ENCODE results near the gene RDH16.
"Not testable (repeated sequence)": the region's sequence is repeated elsewhere in the genome, so short reads cannot be mapped to it uniquely, and the experiment has no call there.

The RDH16 gene

DNA sequence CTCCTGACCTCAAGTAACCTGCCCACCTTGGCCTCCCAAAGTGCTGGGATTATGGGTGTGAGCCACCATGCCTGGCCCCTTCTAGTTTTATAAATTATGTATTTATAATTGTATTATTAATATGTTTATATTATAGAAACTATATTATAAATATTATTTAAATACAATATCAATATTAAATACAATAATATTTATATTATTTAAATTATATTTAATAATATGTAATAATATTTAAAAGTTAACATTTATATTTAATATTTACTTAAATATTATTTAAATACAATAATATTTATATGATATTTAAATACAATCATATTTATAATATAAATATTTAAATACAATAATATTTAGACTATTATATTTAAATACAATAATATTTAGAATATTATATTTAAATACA is 43.2 kb downstream of the RDH16 start:
- H3K36me3 ChIP-seq (ENCODE audit: control insufficient read depth, low read length) = no peaks in the 10 kb centered on the region
- no peaks in the 10 kb centered on the region for H4K20me1 ChIP-seq (ENCODE audit: control insufficient read depth, insufficient read depth, low read depth, low read length)
- H3K4me1 ChIP-seq (ENCODE audit: control insufficient read depth, low read length) = no peaks in the 10 kb centered on the region
- H3K4me3 ChIP-seq (ENCODE audit: low read length) = no peak overlapping the region
- peaks cover 7% of the 10 kb centered on the region for H3K9me3 ChIP-seq (ENCODE audit: control insufficient read depth, insufficient read depth, low read length)
- no peaks in the 10 kb centered on the region for H3K79me2 ChIP-seq (ENCODE audit: control insufficient read depth, low read length)
- no peak overlapping the region for H3K27ac ChIP-seq (ENCODE audit: low read depth, low read length)
- no peaks in the 10 kb centered on the region for H3K9me2 ChIP-seq (replicated peaks; ENCODE audit: control insufficient read depth, low read length)
- H3F3A ChIP-seq (ENCODE audit: control insufficient read depth, insufficient read depth) = no peaks in the 10 kb centered on the region
- H3K27me3 ChIP-seq (ENCODE audit: control insufficient read depth, low read length) = no peaks in the 10 kb centered on the region
- TF ChIP-seq EZH2phosphoT487 (IDR thresholded peaks at IDR 0.05; ENCODE audit: borderline replicate concordance, low read length) = no peak
- TF ChIP-seq, protein P1, sequence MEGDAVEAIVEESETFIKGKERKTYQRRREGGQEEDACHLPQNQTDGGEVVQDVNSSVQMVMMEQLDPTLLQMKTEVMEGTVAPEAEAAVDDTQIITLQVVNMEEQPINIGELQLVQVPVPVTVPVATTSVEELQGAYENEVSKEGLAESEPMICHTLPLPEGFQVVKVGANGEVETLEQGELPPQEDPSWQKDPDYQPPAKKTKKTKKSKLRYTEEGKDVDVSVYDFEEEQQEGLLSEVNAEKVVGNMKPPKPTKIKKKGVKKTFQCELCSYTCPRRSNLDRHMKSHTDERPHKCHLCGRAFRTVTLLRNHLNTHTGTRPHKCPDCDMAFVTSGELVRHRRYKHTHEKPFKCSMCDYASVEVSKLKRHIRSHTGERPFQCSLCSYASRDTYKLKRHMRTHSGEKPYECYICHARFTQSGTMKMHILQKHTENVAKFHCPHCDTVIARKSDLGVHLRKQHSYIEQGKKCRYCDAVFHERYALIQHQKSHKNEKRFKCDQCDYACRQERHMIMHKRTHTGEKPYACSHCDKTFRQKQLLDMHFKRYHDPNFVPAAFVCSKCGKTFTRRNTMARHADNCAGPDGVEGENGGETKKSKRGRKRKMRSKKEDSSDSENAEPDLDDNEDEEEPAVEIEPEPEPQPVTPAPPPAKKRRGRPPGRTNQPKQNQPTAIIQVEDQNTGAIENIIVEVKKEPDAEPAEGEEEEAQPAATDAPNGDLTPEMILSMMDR (IDR thresholded peaks at IDR 0.05; ENCODE audit: low read depth, low read length, poor library complexity, severe bottlenecking) = no peak
- no peak overlapping the region for H3K4me2 ChIP-seq (ENCODE audit: low read length)

DNA sequence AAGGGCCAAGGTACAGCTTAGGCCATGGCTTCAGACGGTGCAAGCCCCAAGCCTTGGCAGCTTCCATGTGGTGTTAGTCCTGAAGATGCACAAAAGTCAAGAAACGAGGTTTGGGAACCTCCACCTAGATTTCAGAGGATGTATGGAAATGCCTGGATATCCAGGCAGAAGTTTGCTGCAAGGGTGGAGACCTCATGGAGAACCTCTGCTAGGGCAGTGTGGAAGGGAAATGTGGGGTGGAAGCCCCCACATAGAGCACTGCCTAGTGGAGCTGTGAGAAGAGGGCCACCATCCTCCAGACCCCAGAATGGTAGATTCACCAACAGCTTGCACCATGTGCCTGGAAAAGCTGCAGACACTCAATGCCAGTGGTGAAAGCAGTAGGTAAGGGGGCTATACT is 48.0 kb downstream of the RDH16 start:
- not testable (repeated sequence) for H3K9me2 ChIP-seq (replicated peaks; ENCODE audit: control insufficient read depth, low read length); H3K27ac ChIP-seq (ENCODE audit: low read depth, low read length); H4K20me1 ChIP-seq (ENCODE audit: control insufficient read depth, insufficient read depth, low read depth, low read length); H3K4me2 ChIP-seq (ENCODE audit: low read length); H3K79me2 ChIP-seq (ENCODE audit: control insufficient read depth, low read length); H3K36me3 ChIP-seq (ENCODE audit: control insufficient read depth, low read length); H3K4me1 ChIP-seq (ENCODE audit: control insufficient read depth, low read length); H3K4me3 ChIP-seq (ENCODE audit: low read length); H3K9me3 ChIP-seq (ENCODE audit: control insufficient read depth, insufficient read depth, low read length); H3F3A ChIP-seq (ENCODE audit: control insufficient read depth, insufficient read depth); H3K27me3 ChIP-seq (ENCODE audit: control insufficient read depth, low read length)

DNA sequence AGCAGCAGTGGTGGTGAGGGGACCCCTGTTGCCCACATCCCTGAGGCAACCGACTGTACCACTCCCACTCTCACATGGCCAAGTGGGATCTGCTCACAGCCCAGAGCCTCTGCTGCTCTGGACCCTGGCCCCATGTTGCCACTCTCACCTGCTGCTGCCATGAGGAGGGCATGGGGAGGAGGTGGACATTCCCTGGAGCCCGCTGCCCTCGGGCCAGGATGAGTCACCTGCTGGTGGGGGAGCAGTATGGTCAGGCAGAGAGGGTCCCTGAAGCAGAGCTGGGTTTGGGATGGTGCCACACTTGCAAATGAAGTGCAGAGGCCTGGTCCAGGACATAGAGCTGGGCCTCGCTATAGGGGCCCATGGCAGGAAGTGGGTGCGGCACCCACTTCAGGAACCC is 49.3 kb downstream of the RDH16 start:
- Histone ChIP-seq H3K4me2 (ENCODE audit: low read length) (no peak overlapping the region), H4K20me1 (ENCODE audit: control insufficient read depth, insufficient read depth, low read depth, low read length) (no peaks in the 10 kb centered on the region), H3K27me3 (ENCODE audit: control insufficient read depth, low read length) (no peaks in the 10 kb centered on the region), H3F3A (ENCODE audit: control insufficient read depth, insufficient read depth) (no peaks in the 10 kb centered on the region), H3K9me2 (replicated peaks; ENCODE audit: control insufficient read depth, low read length) (no peaks in the 10 kb centered on the region), H3K79me2 (ENCODE audit: control insufficient read depth, low read length) (no peaks in the 10 kb centered on the region), H3K36me3 (ENCODE audit: control insufficient read depth, low read length) (no peaks in the 10 kb centered on the region), H3K4me3 (ENCODE audit: low read length) (no peak overlapping the region), H3K27ac (ENCODE audit: low read depth, low read length) (no peak overlapping the region), H3K9me3 (ENCODE audit: control insufficient read depth, insufficient read depth, low read length) (peaks cover 8% of the 10 kb centered on the region), H3K4me1 (ENCODE audit: control insufficient read depth, low read length) (no peaks in the 10 kb centered on the region)
- TF ChIP-seq, protein P1 (IDR thresholded peaks at IDR 0.05; ENCODE audit: low read depth, low read length, poor library complexity, severe bottlenecking) = no peak

DNA sequence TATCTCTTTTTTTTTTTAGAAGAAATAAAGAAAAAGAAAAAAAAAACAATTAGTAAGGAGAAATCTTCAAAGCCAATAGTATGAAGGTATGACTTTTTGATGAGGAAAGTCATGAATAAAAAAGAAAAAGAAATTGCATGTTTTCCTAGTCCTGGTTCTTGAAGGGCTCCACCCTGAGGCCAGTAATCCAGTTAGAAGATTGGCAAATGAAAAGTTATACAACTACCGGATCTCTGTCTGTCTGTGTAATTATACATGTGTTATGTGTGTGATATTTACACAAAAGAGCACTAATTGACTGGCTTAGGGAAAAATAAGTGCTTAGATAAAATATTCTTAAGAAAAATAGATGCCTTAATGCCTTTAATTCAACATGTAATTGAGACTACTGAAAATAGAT is 51.6 kb downstream of the RDH16 start:
- TF ChIP-seq EZH2phosphoT487 (IDR thresholded peaks at IDR 0.05; ENCODE audit: borderline replicate concordance, low read length) = no peak
- TF ChIP-seq, protein P1 (IDR thresholded peaks at IDR 0.05; ENCODE audit: low read depth, low read length, poor library complexity, severe bottlenecking) = no peak
- Histone ChIP-seq H3K36me3 (ENCODE audit: control insufficient read depth, low read length) (no peaks in the 10 kb centered on the region), H3K9me3 (ENCODE audit: control insufficient read depth, insufficient read depth, low read length) (peaks cover 22% of the 10 kb centered on the region), H3K4me3 (ENCODE audit: low read length) (no peak overlapping the region), H3K27ac (ENCODE audit: low read depth, low read length) (no peak overlapping the region), H3F3A (ENCODE audit: control insufficient read depth, insufficient read depth) (no peaks in the 10 kb centered on the region), H3K4me2 (ENCODE audit: low read length) (no peak overlapping the region), H4K20me1 (ENCODE audit: control insufficient read depth, insufficient read depth, low read depth, low read length) (no peaks in the 10 kb centered on the region), H3K27me3 (ENCODE audit: control insufficient read depth, low read length) (no peaks in the 10 kb centered on the region), H3K79me2 (ENCODE audit: control insufficient read depth, low read length) (no peaks in the 10 kb centered on the region), H3K4me1 (ENCODE audit: control insufficient read depth, low read length) (no peaks in the 10 kb centered on the region), H3K9me2 (replicated peaks; ENCODE audit: control insufficient read depth, low read length) (no peaks in the 10 kb centered on the region)
